Sigmoid colon (tissue), 7 donors: Measurements from ENCODE around the gene SPATA31D3. TPM values are rescaled to one million over a fixed set of nuclear protein-coding genes. Genes with fewer than 3 reads are reported as not detected.
"Not testable (repeated sequence)": the region's sequence is repeated elsewhere in the genome, so short reads cannot be mapped to it uniquely, and the experiment has no call there.

Experiments used
- DNase-seq: peaks from one replicate; pipeline ENCODE4 v3.0.0-alpha.2; 2019
- H3K27ac ChIP-seq, 4 donors: fragments of 200-600 bp; sonication (generic); one replicate each; pipeline ENCODE4 v1.5.1; 2016 to 2019; ENCODE audit warnings: mild to moderate bottlenecking in 1 of 4
- H3K27me3 ChIP-seq, 3 donors: fragments of 200-600 bp; sonication (generic); one replicate each; pipeline ENCODE4 v1.5.1; 2019; ENCODE audit warnings: mild to moderate bottlenecking in 1 of 3
- H3K36me3 ChIP-seq, 4 donors: fragments of 200-600 bp; sonication (generic); one replicate each; pipeline ENCODE4 v1.5.1; 2016 to 2019
- H3K4me1 ChIP-seq, 4 donors: fragments of 200-600 bp; sonication (generic); one replicate each; pipeline ENCODE4 v1.5.1; 2017 to 2019
- H3K4me3 ChIP-seq, 4 donors: fragments of 200-600 bp; sonication (generic); one replicate each; pipeline ENCODE4 v1.5.1; 2017 to 2019; ENCODE audit warnings: mild to moderate bottlenecking in 2 of 4, moderate library complexity in 1 of 4
- H3K9me3 ChIP-seq, 4 donors: fragments of 200-600 bp in 3 of 4; sonication (generic) in 3 of 4; one replicate each; pipeline versions ENCODE4 v1.5.1 to v1.6.1; 2013 to 2019
- EP300 ChIP-seq, 4 donors: sonication (generic); formaldehyde crosslinking; IDR thresholded peaks; one replicate each; pipeline ENCODE4 v1.6.1; 2017; ENCODE audit warnings: antibody characterized with exemption in 4 of 4
- POLR2A ChIP-seq, 2 donors: fragments of 450-650 bp; IDR thresholded peaks; one replicate each; pipeline ENCODE4 v1.6.1; 2016; ENCODE audit warnings: antibody characterized with exemption in 2 of 2, mild to moderate bottlenecking in 2 of 2, moderate library complexity in 2 of 2
- POLR2AphosphoS5 ChIP-seq, 4 donors: sonication (generic); formaldehyde crosslinking; IDR thresholded peaks; one replicate each; pipeline ENCODE4 v1.6.1; 2017; ENCODE audit warnings: antibody characterized with exemption in 4 of 4
- WGBS, 2 donors: extraction: QIAGEN DNeasy Blood & Tissue Kit; methylation state at CpG; one replicate each; pipeline ENCODE4 v1.1.7; 2013; 5-methylcytosine and 5-hydroxymethylcytosine counted together
- intact Hi-C: fragments of 100-400 bp; cut with DNase I; formaldehyde crosslinking; loops from one replicate; pipeline ENCODE4 v1.15.1; 2023
- polyA plus RNA-seq, 3 donors: library from polyadenylated mRNA; stranded (reverse); fragments of 200-250 nt; gene quantifications; one replicate each; pipeline ENCODE4 v1.2.3, GENCODE V29; 2013
- total RNA-seq, 4 donors: library from RNA; depleted of rRNA; stranded (reverse); fragments of >200 nt; gene quantifications; one replicate each; pipeline ENCODE4 v1.1.0, GENCODE V29; 2016
- TF ChIP-seq, protein P1 (sequence below), 4 experiments: fragments of 450-650 bp in 3 of 4; fragments of 200-600 bp in 1 of 4; IDR thresholded peaks; one replicate each; pipeline ENCODE4 v1.5.1; 2016 to 2019; ENCODE audit warnings: antibody characterized with exemption in 4 of 4, mild to moderate bottlenecking in 3 of 4, moderate library complexity in 2 of 4
- donor health status: healthy with polysubstance abuse.
- donor health status: Bipolar disorder and iron deficiency.
- donor health status: healthy.

The SPATA31D3 gene
- total and polyA plus RNA-seq, 7 donors = not detected

DNA sequence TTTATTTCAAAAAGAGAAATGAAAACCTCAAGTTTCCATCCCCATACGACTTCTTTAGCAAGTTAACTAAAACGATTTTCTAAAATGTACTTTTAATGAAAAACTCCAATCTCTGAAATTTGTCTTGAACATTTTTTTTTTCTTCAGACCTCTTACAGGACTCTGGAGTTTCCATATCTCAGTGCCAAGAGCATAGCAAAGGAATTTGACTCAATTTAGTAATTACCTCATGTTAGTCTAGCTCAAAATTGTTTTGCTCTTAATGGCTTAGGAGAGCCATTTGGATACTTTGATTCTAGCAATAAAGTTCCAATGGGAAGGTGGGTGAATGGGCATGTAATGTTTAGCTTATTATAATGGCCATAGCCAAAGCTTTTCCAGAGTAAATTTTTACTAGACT is 41.1 kb upstream of the SPATA31D3 start:
- no peaks in the 10 kb centered on the region for H3K9me3 ChIP-seq
- H3K4me3 ChIP-seq = no peak overlapping the region
- WGBS, 2 donors = 84 to 89% methylated on average over 2 of the region's 2 CpGs
- no peak overlapping the region for H3K27ac ChIP-seq
- intact Hi-C loops = no loop called here
- DNase-seq = no peak
- peaks cover 0 to 12% (median 9%) of the 10 kb centered on the region in 4 donors for H3K4me1 ChIP-seq
- H3K36me3 ChIP-seq = no peaks in the 10 kb centered on the region
- TF ChIP-seq POLR2AphosphoS5 (IDR thresholded peaks at IDR 0.05) (no peak), EP300 (IDR thresholded peaks at IDR 0.05) (no peak), POLR2A (IDR thresholded peaks at IDR 0.05) (no peak)
- TF ChIP-seq, protein P1, sequence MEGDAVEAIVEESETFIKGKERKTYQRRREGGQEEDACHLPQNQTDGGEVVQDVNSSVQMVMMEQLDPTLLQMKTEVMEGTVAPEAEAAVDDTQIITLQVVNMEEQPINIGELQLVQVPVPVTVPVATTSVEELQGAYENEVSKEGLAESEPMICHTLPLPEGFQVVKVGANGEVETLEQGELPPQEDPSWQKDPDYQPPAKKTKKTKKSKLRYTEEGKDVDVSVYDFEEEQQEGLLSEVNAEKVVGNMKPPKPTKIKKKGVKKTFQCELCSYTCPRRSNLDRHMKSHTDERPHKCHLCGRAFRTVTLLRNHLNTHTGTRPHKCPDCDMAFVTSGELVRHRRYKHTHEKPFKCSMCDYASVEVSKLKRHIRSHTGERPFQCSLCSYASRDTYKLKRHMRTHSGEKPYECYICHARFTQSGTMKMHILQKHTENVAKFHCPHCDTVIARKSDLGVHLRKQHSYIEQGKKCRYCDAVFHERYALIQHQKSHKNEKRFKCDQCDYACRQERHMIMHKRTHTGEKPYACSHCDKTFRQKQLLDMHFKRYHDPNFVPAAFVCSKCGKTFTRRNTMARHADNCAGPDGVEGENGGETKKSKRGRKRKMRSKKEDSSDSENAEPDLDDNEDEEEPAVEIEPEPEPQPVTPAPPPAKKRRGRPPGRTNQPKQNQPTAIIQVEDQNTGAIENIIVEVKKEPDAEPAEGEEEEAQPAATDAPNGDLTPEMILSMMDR (IDR thresholded peaks at IDR 0.05) = no peak
- H3K27me3 ChIP-seq = no peaks in the 10 kb centered on the region

DNA sequence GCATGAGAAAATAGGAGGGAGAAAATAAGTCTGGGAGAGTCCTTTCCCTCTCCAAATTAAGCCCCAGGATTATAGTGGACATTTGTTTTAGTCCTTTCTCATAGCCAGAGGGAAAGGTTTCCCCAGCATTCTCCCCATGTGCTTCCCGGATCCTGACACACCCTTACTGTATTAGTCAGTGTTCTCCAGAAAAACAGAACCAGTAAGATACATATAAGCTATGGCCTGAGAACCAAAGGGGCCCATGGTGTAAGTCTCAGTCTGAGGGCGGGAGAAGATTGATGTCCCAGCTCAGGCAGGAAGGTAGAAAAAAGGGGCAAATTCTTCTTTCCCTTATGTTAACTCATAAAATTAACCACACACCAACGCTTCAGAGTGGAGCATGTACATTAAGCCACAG is 40.7 kb upstream of the SPATA31D3 start:
- 76 to 79% methylated on average over 3 of the region's 3 CpGs for WGBS, 2 donors
- Histone ChIP-seq H3K4me3 (no peak overlapping the region), H3K27ac (no peak overlapping the region), H3K4me1 (peaks cover 0 to 12% (median 9%) of the 10 kb centered on the region in 4 donors), H3K36me3 (no peaks in the 10 kb centered on the region), H3K27me3 (no peaks in the 10 kb centered on the region), H3K9me3 (no peaks in the 10 kb centered on the region)
- DNase-seq = no peak
- TF ChIP-seq POLR2AphosphoS5 (IDR thresholded peaks at IDR 0.05) (no peak), POLR2A (IDR thresholded peaks at IDR 0.05) (no peak), EP300 (IDR thresholded peaks at IDR 0.05) (no peak)
- TF ChIP-seq, protein P1 (IDR thresholded peaks at IDR 0.05) = no peak
- intact Hi-C loops = no loop called here

DNA sequence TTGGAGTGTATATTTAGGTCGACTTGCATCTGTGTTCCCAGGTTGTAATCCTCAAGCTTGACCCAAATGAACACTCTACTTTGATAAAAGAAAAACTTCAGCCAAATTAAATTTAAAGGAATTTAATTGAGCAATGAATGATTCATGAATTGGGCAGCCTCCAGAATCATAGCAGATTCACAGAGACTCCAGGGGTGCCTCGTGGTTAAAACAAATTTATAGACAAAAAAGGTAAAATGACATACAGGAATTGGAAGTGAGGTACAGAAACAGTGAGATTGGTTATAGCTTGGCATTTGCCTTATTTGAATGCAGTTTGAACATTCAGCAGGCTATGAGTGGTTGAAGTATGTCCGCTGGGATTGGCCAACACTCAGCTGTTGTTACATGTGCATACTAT is 36.6 kb upstream of the SPATA31D3 start:
- 76 to 83% methylated on average over 3 of the region's 3 CpGs for WGBS, 2 donors
- intact Hi-C loops = no loop called here

DNA sequence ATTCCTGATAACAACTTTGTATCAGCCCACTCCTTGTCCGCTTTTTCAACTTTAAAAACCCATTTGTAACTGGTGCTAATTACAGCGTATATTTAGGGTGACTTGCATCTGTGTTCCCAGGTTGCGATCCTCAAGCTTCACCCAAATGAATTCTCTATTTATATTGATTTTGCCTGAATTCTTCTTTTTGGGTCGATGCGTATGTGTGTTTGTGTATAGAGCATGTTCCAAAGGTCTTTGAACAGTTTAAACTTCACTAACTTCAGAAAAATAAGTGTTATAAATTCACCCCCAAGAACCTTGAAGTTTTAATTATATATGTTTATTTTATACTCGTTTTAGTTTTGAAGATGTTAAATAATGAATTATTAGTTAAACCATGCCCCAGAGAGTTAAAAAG is 31.2 kb upstream of the SPATA31D3 start:
- 90 to 94% methylated on average over 6 of the region's 6 CpGs for WGBS, 2 donors
- TF ChIP-seq POLR2AphosphoS5 (IDR thresholded peaks at IDR 0.05) = no peak
- no peak for TF ChIP-seq EP300 (IDR thresholded peaks at IDR 0.05)
- TF ChIP-seq, protein P1 (IDR thresholded peaks at IDR 0.05) = no peak
- no peak for TF ChIP-seq POLR2A (IDR thresholded peaks at IDR 0.05)
- Histone ChIP-seq H3K4me1 (no peaks in the 10 kb centered on the region), H3K9me3 (no peaks in the 10 kb centered on the region), H3K36me3 (no peaks in the 10 kb centered on the region), H3K4me3 (no peak overlapping the region), H3K27ac (no peak overlapping the region), H3K27me3 (no peaks in the 10 kb centered on the region)
- no peak for DNase-seq
- intact Hi-C loops = no loop called here

More for the DNA sequence above, 36.6 kb upstream of the SPATA31D3 start:
- Histone ChIP-seq H3K4me3 (no peak overlapping the region), H3K27me3 (no peaks in the 10 kb centered on the region), H3K36me3 (no peaks in the 10 kb centered on the region), H3K27ac (no peak overlapping the region), H3K4me1 (no peaks in the 10 kb centered on the region), H3K9me3 (no peaks in the 10 kb centered on the region)
- TF ChIP-seq POLR2AphosphoS5 (IDR thresholded peaks at IDR 0.05) (no peak), EP300 (IDR thresholded peaks at IDR 0.05) (no peak), POLR2A (IDR thresholded peaks at IDR 0.05) (no peak)
- TF ChIP-seq, protein P1 (IDR thresholded peaks at IDR 0.05) = no peak
- DNase-seq = no peak

DNA sequence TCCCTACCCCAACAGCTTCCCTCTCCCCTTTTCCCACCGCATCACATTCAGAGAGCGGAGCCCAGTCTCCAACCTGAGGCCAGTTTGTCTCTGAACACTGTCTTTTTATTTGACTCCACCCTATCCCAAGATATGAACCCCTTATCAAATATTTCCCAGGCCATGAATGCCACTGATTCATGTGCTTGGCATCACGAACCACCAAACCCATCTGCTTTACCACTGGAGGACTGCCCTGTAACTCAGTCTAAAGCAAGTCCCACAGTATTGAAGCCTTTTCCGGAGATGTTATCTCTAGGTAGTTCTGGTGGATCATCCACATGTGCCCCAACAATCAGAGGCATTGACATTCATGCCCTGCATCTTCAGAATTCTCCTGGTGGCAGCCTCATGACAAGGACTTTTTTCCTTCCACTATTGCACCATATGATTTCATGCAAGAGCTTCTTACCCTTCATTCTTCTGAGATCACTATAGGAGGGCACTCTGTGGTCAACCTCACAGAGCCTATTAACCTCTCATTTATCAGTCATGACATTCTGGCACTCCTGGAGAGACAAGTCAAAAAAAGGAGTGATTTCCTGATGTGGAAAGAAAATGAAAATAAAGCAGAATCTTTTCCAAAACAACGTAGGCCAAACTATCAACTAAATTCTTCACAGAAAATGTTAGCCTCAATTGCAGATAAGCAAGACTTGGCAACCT is 27.3 kb upstream of the SPATA31D3 start:
- H3K4me1 ChIP-seq = no peaks in the 10 kb centered on the region
- no peaks in the 10 kb centered on the region for H3K27me3 ChIP-seq
- no peak for DNase-seq
- no peak overlapping the region for H3K4me3 ChIP-seq
- intact Hi-C loops = no loop called here
- H3K27ac ChIP-seq = no peak overlapping the region
- H3K36me3 ChIP-seq = no peaks in the 10 kb centered on the region
- no peaks in the 10 kb centered on the region for H3K9me3 ChIP-seq
- WGBS, 2 donors = 93 to 94% methylated on average over 5 of the region's 5 CpGs
- TF ChIP-seq POLR2AphosphoS5 (IDR thresholded peaks at IDR 0.05) (no peak), EP300 (IDR thresholded peaks at IDR 0.05) (no peak), POLR2A (IDR thresholded peaks at IDR 0.05) (no peak)
- TF ChIP-seq, protein P1 (IDR thresholded peaks at IDR 0.05) = no peak

DNA sequence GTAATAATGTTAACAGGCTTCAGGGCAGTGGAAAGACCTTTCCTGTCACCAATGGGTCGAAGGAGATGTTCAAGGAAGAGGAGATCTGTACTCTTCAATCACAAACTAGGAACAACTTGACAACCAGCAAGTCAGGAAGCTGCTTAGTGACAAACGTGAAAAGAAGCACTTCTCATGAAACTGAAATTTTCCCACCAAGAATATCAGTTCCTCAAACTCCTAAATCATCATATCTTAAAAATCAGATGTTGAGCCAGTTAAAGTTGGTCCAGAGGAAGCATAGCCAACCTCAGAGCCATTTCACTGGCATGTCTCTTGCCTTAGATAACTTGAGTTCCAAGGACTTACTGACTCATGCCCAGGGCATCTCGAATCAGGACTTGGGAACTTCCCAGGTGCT is 24.8 kb upstream of the SPATA31D3 start:
- 57 to 64% methylated on average over 1 of the region's 3 CpGs for WGBS, 2 donors
- intact Hi-C loops, H3K27ac ChIP-seq, H3K36me3 ChIP-seq, H3K27me3 ChIP-seq, H3K4me3 ChIP-seq, H3K9me3 ChIP-seq, H3K4me1 ChIP-seq, DNase-seq: not testable (repeated sequence)

DNA sequence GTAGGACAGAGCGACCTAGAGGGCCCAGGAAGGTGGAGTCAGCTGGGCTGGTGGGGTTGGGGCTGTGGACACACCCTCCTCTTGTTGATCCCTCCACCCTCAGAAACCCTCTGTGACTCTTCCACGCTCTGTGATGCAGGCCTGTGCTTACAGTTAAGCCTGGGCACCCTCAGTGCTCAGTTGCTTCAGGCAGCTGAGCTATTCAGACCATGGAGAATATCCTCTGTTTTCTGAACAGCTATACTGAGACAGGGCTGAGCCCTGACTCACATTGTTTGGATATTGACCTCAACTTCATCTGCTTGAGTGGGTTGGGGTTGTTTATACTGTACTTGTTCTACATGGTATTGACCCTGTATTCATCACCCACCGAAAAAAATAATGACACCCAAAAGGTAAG is 15.0 kb upstream of the SPATA31D3 start, which contains the start of gene SPATA31D4:
SPATA31D4 (plus strand) TSS at position 124 of the 400 bp plus-strand sequence; CDS start at position 210, 86 bp downstream.
- intact Hi-C loops, H3K9me3 ChIP-seq, DNase-seq, H3K27ac ChIP-seq, H3K4me3 ChIP-seq, H3K27me3 ChIP-seq, H3K36me3 ChIP-seq, H3K4me1 ChIP-seq: not testable (repeated sequence)
- no CpG with 5 or more reads among the region's 3 CpGs for WGBS, 2 donors
